HG02763 (cell line): ENCODE measurements around the gene RBFOX2.
"Not testable (repeated sequence)": the region's sequence is repeated elsewhere in the genome, so short reads cannot be mapped to it uniquely, and the experiment has no call there.

Source experiments
- ATAC-seq: cut with Tn5 transposase; IDR thresholded peaks from one replicate; pipeline ENCODE4 v1.9.1; 2021; ENCODE audit warnings: mild to moderate bottlenecking, moderate library complexity; ENCODE audit not compliant: unreplicated experiment

Gene RBFOX2

DNA sequence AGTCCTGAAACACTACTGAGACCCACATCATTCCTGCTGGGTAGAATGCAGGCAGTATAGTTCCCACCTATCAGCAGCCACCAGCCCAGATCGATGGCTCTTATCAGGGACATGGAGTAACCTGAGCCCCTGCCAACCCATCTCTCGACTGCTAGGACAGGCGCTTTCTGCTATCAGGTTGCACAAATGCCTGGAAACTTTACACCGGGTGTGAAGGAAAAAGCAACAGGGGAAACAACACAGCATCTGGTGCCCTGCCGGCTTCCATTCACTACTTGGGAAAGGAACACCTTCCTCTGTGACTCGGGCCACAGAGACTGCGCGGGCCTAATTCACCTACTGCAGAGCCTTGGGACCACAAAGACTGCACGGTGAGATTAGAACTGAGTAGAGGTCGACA, 18.5 kb downstream of the RBFOX2 start:
- ATAC-seq = no peak

DNA sequence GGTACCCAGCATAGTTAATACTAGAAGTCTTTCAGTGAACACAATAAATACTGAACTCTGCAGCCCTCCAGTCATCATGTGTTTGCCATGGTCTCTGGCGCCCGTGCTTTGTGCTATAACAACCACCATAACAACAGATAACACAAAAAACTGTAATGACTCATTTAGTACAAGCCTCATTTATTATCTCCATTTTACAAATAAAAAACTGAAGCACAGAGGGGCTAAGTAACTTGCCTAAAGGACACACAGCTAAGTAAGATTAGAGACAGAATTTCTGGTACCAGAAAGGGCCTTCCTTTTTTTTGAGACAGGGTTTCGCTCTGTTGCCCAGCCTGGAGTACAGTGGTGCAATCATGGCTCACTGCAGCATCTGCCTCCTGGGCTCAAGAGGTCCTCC, 19.5 kb downstream of the RBFOX2 start:
- no peak for ATAC-seq

DNA sequence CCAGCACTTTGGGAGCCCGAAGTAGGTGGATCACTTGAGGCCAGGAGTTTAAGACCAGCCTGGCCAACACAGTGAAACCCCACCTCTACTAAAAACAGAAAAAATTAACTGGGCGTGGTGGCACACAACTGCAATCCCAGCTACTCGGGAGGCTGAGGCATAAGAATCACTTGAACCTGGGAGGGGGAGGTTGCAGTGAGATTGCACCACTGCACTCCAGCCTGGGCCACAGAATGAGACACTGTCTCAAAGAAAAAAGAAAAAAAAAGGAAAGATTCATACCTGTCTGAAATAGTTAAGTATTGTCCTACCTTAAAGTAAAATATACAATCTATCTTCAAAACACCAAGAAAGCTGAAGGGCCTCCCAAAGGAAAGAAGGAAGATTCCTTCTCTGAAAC, 20.1 kb downstream of the RBFOX2 start:
- ATAC-seq = no peak

DNA sequence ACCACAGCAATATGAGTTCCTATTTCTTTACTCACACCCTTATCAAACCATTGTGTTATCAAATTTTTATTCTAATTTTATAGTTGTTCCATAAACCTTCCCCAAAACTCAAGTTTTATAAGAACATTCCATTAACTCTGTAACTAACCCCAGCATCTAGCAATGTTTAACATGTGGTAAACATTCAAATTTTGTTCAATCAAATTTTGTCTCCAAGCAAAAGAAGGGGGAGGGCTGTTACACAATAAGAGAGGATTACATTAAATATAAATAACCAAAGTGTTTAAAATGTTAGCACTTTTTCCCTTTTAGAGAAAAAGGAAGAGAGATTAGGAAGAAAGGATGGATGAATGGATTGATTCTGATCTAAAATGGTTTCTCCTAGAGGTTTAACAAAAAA, 20.5 kb downstream of the RBFOX2 start:
- no peak for ATAC-seq

DNA sequence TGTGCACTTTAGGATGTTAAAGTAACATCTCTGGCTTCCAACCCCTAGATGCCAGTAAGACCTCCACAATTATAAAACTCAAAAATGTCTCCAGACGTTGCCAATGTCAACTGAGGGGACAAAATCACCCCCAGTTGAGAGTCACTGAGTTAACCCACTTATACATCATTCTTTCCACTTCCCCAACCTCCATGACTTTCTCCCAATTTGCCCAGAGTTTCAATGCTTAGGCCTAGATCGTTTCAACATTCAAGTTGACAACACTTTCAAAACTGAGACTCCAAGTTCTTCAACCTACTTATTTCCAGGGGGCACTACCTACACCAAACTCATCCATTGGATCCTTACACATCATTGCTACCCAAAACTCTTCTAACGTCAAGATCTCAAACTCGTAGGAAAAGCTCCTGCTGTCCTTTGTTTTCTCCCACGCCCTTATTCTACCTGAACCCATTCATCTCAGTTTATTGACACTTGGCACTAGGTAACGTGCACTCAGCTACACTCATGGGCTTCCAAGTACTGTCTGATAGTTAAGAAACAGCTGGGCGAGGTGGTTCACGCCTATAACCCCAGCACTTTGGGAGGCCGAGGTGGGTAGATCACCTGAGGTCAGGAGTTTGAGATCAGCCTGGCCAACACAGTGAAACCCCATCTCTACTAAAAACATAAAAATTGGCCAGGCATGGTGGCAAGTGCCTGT, 24.5 kb downstream of the RBFOX2 start:
- no peak for ATAC-seq

DNA sequence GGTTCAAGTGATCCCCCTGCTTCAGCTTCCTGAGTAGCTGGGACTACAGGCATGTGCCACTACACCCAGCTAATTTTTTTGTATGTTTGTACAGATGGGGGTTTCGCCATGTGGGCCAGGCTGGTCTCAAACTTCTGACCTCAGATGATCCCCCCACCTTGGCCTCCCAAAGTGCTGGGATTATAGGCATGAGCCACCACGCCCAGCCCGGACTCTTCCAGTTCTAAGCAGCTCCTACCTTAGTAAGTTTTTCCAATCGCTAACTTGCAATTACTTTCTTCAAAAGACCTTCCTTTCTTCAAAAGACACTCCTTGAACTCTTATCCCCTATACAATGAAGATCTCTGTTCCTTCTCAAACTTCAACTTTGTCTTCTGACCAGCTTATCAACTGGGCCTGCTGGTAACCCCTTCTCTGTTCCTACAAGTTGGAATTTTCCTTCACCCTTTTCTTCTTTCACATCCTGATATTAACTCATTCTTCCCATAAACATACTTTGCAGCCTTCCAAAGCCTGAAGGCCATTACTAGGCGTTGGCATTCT, 25.8 kb downstream of the RBFOX2 start:
- no peak for ATAC-seq

DNA sequence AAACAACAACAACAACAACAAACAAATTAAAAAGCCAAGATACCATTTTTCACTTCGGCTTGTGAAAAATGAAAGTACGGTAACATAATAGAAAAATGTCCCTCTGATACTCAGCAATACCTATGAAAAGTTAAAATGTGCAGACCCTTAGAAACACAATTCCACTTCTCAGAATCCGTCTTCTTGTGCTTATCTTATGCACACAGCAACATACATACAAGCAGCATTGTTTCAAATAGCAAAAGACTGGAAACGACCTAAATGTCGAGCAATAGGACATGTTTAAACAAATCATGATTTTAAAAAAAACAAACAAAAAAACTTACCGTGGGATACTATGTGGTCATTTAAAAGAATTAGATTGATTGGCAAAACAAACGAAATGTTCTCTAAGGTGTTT, 26.5 kb downstream of the RBFOX2 start:
- ATAC-seq = no peak

DNA sequence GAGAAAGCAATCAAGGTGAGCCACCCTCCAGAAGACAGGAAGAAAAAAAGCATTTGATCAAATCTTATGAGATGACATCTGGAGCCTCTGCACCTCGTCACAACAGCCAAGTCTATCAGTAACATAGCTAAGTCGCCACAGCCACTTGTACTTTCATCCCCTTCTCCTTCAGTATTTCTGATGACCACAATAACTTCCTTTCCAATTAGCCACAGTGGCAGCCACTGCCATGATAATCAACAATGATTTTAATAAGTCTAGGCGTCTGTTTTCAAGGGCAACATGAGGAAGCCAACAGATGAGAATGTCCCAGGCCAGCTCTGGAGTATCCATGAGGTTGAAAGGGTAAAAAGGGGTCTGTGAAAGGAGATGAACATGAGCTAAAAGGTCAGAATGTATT, 29.9 kb downstream of the RBFOX2 start:
- ATAC-seq = no peak

DNA sequence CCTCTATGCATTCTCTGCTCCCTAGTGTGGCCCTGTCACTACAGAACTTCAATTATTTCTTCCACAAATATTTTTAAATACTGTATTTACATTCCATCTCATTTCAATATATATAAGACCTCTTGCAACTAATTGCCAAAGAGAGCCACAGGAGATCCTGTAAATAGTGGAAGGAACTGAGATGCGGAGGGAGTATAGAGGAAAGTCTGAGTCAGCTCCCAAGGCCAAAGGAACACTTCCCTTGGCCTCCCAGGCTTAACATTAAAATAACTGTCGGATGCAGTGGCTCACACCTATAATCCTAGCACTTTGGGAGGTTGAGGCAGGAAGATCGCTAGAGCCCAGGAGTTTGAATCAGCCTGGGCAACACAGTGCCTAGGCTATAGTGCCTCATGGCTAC, 31.2 kb downstream of the RBFOX2 start:
- ATAC-seq = no peak

DNA sequence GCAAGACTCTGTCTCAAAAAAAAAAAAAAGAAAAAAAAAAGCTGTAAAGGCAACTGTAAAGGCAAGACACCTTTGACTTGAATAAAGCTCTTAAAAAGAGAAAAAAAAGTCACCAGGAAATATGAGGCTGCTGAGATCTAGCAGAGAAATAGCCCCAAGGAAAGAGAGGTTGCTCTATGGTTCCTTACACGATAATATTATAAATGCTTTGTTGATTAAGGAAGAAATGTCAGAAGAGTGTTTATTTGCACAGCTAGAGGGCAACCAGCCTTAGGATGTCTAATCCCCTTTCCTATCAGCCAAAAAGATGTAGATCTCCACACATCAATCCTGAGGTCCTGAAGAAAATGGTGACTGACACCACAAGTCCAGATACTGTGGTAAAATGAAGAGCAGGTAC, 32.0 kb downstream of the RBFOX2 start:
- no peak for ATAC-seq

DNA sequence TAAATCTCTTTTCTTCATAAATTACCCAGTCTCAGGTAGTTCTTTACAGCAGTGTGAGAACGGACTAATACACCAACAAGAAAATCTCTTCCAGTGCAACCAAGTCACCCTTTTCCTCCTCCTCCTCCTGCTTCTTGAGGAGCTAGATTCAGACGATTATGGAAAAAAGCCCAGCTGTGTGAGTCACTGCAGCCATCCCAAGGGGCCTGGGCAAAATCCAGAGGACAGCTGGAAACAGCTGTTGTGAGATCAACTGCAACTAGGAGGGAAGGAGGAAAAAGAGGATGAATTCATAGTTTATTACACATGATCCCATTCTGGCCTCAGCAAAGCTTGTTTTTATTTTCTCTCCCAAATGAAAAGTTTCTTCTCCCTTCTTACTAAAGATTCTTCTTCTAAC, 32.9 kb downstream of the RBFOX2 start:
- ATAC-seq = no peak

DNA sequence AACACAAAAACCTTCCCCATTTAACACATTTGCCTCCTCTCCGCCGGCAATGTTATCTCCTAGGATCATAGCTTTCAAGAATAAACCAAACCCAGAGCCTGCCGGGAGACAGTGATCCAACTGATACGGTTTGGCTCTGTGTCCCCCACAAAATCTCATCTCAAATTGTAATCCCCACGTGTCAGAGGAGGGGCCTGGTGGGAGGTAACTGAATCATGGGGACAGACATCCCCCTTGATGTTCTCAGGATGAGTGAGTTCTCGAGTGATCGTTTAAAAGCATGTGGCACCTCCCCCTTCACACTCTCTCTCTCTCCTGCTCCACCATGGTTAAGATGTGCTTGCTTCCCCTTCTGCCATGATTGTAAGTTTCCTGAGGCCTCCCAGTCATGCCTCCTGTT, 33.3 kb downstream of the RBFOX2 start:
- no peak for ATAC-seq

DNA sequence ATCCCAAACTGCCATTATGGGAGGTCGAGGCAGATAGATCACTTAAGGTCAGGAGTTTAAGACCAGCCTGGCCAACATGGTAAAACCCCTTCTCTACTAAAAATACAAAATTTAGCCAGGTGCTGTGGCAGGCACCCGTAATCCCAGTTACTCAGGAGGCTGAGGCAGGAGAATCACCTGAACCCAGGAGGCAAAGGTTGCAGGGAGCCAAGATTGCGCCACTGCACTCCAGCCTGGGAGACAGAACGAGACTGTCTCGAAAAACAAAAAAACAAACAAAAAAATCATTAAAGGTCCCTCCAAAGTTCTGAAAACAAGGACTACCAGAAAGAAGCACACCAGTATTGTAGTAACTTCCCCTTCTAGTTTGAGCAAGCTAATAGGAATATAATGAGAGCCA, 34.9 kb downstream of the RBFOX2 start:
- ATAC-seq = not testable (repeated sequence)

DNA sequence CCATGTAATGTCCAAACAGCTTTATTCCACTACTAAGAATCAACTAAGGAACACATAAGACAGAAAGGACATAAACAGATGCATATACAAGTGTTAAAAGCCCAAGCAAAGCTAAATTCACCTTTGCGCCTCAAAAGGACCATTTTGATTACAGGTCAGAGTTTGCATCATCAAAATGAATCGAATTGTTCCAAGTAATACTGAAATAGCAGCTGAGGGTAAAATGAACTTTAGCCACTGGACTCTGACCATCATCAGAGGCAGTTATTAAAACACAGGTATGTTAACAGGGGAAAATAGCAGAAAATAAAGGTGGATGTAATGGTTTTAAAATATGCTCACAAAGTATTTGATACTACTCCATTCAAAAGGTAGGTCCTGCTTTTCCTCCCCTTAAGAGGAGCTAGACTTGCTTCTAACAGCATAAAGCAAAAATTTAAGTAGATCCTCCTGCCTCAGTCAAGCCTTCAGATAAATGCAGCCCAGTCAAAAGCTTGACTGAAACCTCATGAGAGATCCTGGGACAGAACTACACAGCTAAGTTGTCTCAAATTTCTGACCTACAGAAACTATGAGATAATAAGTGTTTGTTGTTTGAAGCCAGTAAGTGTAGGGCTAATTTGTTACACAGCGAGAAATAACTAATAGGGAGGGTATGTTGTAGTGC, 35.4 kb downstream of the RBFOX2 start:
- ATAC-seq = no peak

DNA sequence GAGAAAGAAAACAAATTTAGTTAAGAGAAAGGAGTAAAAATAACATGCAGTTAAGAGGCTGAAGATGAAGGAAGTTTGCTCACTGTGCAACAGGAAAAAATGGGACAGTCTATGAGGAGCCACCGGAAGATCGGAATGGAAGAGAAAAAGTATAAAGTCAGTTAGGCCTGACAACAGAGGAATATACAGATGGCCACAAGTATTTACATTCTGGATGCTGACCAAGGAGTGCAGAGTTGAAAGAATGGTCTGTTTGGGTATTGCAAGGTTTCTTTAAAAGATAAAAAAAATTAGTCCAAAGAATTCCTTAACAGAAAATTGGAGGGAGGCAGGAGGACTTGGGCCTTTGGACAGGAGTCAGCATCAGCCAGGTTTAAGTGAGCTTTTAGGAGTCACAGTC, 37.5 kb downstream of the RBFOX2 start:
- no peak for ATAC-seq

DNA sequence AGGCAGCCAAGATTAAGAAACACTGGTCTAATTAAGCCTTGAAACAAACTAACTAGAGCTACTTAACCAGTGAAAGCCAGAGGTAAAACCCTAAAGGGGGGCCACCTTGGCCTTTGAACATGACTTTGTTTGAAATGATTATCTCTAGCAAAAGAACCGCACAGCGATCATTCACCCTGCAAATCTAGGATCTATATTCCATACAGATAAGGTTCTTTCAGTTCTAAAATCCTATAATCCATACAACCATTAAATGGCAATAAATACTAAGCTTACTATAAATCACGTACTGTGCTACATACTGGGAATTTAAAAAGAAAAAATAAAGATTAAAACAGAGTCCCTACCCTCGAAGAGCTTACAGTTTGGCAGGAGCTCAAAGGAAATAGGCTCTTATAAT, 40.6 kb downstream of the RBFOX2 start:
- no peak for ATAC-seq

DNA sequence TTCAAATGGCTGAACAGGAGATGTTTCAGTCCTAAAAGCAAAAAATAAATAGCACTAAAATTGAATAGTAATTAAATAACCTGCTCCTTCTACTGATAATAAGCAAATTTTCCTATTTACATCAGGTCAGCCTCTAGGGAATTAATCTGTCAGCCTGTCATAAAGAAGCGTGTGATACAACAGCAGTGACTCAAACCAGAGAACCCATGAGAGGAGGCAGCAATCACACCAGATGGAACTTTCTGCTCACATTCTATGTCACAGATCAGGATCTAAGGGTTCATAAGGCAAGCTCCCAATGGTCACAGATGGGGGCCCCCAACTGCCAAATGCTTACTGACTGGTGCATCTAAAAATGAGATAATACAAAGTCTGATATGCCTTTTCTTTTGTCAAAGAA, 41.1 kb downstream of the RBFOX2 start:
- no peak for ATAC-seq

DNA sequence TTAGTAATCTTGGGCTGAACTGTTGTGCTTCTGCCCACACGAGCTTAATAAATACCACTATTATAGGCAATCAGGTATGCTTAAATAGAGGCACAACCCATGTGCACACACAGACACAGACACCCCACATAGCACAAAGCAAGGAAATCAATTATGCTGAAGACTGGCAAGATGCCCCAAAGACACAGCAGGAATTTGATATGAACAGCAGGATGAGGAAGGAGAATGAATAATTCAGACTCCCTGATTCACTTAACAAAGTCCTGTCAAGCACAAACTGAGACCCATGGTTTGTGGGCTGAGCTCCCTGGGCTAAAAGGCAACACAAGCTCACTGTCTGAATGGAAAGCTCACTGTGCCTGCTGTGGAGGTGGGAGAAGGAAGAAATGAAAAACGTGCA, 42.5 kb downstream of the RBFOX2 start:
- ATAC-seq = no peak

DNA sequence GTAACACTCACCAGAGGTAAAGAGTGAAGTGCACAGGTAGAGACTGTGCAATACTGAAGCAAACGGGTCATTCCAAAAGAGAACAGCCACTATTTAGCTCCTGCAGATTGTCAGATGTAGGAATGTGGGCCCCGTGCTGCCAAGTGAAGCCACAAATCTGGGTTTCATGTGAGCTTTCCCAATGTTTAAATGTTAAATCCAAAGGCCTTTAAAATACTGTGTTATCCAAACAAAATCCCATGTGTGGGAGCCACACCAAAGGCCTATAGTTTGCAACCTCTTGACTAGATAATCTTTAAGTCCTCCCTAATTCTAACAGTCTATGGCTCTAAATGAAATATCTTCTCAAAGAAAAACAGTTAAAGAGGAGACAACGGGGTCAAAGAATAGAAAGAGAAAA, 43.3 kb downstream of the RBFOX2 start:
- no peak for ATAC-seq

DNA sequence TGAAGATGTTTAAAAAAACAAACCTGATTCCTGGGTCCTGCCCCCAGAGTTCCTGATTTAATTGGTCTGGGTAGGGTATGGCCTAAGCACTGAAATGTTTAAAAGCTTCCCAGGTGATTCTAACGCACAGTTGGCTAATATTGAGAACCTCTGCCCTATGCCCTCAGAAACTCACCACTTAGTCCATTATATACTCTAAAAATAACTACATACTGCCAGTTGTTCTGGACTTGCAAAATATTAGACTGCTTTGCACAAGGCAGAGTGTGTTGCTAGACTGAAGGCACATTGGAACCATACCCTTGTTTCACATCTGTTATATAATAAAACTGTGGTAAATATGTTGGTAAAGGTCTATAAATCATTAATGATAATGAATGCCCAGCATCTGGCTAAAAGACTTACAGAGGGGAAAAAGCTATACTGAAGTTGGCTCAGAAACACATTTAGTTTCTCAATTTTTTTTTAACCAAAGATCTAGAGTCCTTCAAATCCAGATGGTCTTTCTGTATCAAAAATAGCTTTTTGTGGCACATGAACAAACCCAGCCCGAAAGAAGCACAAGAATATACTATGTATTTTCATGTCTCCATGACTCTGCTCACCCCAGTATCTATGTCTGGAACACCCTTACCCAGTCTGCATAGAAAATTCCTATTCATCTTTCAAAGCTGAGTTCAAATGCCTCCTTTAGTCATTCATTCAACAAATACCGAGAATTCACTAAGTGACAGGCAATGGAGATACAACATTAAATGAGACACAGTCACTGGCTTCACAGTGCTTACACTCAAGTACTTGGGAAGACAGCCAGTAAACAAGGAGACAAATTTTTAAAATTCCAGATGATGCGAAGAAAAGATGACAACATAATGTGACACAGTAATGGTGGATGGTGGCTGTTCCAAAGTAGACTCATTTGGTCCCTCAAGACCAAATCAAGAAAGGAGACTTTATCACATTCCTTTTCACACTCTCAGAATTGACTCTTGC, 44.1 kb downstream of the RBFOX2 start:
- ATAC-seq = no peak

DNA sequence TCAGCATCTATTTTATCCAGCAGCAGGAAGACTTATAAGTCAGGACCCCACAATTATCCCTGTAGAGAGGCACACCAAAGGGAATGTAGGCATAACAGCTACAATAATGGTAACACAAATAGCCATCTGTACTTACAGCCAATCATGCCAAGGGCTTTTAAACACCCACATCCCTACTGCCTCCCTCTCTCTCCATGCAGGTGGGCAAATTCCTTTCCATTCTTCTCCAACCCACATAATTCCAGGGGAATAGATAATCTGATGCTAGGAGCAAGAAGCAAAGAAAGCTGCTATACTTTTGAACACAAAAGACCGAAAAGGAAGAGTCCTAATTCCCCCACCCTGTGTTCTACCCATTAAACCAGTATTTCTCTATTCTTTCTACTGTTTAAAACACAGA, 46.7 kb downstream of the RBFOX2 start:
- ATAC-seq = no peak
